ENCODE measurements around the gene KNDC1.

- TF ChIP-seq CTCF (IDR thresholded peaks at IDR 0.05) (no peak), POLR2A (IDR thresholded peaks at IDR 0.05) (no peak)
These were observed 40.1 kb downstream of the KNDC1 start for GRCh38 chr10:133199992-133200611.

All from right lobe of liver (tissue), 4 donors.